GM19455 (cell line): ENCODE data around the gene NOM1.
"Not testable (repeated sequence)": the region's sequence is repeated elsewhere in the genome, so short reads cannot be mapped to it uniquely, and the experiment has no call there.

ENCODE experiments used
- ATAC-seq: cut with Tn5 transposase; IDR thresholded peaks from one replicate; pipeline ENCODE4 v1.9.1; 2021; ENCODE audit not compliant: unreplicated experiment

Gene NOM1, protein sequence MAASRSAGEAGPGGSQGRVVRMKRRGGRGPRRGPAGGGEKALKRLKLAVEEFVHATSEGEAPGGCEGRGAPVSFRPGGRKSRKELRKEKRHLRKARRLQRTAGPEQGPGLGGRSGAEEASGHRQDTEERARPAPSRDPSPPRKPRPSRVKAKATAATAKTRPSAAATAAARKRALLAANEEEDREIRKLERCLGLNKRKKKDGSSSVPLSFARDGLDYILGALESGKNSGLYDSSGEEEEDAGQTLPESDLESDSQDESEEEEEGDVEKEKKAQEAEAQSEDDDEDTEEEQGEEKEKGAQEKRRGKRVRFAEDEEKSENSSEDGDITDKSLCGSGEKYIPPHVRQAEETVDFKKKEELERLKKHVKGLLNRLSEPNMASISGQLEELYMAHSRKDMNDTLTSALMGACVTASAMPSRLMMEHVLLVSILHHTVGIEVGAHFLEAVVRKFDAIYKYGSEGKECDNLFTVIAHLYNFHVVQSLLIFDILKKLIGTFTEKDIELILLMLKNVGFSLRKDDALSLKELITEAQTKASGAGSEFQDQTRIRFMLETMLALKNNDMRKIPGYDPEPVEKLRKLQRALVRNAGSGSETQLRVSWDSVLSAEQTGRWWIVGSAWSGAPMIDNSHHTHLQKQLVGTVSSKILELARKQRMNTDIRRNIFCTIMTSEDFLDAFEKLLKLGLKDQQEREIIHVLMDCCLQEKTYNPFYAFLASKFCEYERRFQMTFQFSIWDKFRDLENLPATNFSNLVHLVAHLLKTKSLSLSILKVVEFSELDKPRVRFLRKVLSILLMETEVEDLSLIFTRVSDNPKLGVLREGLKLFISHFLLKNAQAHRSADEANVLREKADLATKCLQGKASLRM

GRCh38 chr7:156949541-156950380 is at the start of gene NOM1:
Gene NOM1 (plus strand): TSS chr7:156949712. CDS start chr7:156949738, 26 bp downstream.
- peak; percentile 92 for ATAC-seq

DNA sequence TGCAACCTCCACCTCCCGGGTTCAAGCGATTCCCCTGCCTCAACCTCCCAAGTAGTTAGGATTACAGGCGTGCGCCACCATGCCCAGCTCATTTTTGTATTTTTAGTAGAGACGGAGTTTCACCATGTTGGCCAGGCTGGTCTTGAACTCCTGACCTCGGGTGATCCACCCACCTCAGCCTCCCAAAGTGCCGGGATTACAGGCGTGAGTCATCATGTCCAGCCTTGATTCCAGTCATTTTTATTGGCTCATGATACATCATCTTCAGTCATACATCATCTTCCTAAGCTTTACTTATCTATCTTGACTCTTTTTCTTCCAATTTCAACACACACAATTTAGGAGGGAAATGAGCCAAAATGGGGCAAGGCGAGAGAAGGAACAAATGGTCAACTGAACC is 49.4 kb upstream of the NOM1 start:
- ATAC-seq = not testable (repeated sequence)

- ATAC-seq = no peak
These were observed 46.1 kb upstream of the NOM1 start for GRCh38 chr7:156903232-156903909.

- no peak for ATAC-seq
These were observed 43.3 kb upstream of the NOM1 start for GRCh38 chr7:156906200-156906649.

DNA sequence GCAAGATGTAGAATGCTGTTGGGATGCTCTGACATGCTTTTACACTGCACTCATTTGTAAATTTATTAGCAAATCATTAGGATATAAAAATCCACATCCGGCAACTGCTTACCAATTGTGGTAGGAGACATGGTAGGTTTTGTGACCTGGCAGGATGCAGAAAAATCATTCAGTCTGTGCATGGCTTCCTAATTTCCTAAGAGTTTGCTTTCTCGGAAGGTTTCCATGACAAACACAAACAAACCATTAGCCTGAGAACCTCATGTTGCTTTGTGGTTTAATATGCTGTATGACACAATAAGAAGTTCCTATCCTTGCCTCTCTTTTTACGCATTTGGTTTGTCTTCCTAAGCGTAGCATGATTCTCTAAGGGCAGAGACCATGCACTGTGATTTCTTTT is 41.9 kb upstream of the NOM1 start:
- no peak for ATAC-seq

DNA sequence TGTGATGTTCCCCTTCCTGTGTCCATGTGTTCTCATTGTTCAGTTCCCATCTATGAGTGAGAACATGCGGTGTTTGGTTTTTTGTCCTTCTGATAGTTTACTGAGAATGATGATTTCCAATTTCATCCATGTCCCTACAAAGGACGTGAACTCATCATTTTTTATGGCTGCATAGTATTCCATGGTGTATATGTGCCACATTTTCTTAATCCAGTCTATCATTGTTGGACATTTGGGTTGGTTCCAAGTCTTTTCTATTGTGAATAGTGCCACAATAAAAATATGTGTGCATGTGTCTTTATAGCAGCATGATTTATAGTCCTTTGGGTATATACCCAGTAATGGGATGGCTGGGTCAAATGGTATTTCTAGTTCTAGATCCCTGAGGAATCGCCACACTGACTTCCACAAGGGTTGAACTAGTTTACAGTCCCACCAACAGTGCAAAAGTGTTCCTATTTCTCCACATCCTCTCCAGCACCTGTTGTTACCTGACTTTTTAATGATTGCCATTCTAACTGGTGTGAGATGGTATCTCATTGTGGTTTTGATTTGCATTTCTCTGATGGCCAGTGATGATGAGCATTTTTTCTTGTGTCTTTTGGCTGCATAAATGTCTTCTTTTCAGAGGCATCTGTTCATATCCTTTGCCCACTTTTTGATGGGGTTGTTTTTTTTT is 39.8 kb upstream of the NOM1 start:
- not testable (repeated sequence) for ATAC-seq

GRCh38 chr7:156918635-156919034 is 30.9 kb upstream of the NOM1 start:
- no peak for ATAC-seq

- ATAC-seq = no peak
These were observed 30.3 kb upstream of the NOM1 start for GRCh38 chr7:156919132-156919713.

DNA sequence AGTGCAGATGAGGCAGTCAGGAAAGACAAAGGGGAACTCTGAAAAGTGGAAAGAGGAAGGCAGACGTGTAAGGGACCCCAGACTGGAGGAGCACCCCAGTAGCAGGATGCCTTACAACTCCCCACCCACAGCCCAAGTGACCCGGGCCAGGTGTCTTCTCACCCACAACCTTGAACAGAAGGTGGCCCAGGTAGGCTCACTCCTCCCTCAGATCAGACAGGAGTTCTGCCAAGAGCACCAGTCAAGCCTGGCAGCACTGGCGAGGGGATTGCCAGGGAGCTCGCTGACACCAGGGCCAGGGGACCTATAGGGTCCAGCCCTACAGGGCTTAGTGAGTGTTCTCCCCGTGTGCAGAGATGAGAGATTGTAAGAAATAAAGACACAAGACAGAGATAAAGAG is 29.4 kb upstream of the NOM1 start:
- ATAC-seq = no peak

DNA sequence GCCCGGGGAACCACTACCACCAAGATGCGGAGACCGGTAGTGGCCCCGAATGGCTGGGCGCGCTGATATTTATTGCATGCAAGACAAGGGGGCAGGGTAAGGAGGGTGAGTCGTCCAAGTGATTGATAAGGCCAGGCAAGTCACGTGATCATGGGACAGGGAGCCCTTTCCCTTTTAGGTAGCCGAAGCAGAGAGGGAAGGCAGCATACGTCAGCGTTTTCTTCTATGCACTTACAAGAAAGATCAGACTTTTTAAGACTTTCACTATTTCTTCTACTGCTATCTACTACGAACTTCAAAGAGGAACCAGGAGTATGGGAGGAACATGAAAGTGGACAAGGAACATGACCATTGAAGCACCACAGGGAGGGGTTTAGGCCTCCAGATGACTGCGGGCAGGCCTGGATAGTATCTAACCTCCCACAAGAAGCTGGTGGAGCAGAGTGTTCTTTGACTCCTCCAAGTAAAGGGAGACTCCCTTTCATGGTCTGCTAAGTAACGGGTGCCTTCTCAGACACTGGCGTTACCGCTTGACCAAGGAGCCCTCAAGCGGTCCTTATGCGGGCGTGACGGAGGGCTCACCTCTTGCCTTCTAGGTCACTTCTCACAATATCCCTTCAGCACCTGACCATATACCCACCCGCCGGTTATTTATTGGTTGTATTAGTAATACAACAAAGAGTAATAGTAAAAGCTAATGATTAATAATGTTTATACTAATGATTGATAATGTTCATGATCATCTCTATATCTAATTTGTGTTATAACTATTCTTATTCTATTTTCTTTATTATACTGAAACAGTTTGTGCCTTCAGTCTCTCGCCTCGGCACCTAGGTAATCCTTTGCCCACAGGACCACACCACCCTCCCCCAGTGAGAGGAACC is 28.8 kb upstream of the NOM1 start:
- not testable (repeated sequence) for ATAC-seq

DNA sequence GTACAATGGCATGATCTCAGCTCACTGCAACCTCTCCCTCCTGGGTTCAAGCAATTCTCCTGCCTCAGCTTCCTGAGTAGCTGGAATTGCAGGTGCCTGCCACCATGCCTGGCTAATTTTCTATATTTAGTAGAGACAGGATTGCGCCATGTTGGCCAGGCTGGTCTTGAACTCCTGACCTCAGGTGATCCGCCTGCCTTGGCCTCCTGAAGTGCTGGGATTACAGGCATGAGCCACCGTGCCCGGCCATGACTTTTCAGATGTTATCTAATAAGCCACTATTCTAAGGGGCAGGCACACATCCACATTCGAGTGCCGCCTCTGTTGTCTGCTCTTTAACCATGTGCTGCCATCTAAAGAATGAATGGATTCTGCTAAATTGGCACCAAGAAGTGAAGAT is 27.2 kb upstream of the NOM1 start:
- ATAC-seq = not testable (repeated sequence)

- ATAC-seq = not testable (repeated sequence)
These were observed 23.7 kb upstream of the NOM1 start for GRCh38 chr7:156925821-156926220.

DNA sequence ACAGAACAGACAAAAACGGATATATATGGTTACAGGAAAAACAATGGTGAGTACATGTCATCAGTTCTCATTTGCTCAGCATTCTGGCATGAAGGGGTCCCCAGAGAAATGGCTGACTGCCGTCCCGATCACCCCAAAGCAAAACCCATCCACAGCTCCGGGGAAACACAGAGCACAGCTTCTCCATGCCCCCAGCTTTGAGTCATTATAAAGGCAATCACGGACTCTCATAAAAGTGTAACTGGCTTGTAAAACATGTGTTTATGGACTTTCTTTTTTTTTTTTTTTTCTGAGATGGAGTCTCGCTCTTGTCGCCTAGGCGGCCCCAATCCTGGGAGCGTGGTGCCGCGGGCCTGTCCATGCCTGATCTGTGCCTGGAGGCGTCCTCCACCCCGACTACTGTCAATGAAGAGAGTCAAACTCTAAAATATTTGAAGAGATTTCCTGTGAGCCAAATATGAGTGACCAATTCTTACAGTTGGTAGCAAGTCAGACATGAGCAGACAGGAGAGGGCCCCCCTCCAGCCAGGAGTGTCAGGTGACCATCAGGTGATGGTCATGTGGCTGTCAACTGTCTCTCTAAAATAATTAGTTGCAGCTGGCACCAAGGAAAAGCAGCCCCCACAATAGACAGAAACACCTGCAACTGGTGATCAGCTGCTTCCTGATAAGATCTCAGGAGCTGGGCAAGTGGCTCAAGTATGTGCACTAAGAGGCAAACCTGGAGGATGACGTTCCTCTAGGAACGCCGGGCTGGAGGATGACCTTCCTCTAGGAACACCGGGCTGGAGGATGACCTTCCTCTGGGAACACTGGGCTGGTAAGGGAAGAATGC is 21.7 kb upstream of the NOM1 start:
- no peak for ATAC-seq

DNA sequence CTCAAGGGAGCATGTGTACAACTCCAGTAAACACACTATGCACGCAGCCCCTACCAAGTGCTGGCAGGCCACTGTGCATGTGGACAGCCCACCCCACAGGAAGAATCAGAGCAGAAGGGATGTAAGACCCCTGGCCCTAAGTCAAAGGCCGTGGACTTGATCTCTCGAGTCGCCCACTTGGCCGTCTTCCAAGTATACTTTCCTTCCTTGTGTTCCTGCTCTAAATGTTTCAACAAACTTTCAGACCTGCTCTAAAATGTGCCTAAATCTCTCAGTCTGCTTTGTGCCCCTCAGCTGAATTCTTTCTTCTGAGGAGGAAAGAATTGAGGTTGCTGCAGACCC is 21.1 kb upstream of the NOM1 start:
- ATAC-seq = no peak

DNA sequence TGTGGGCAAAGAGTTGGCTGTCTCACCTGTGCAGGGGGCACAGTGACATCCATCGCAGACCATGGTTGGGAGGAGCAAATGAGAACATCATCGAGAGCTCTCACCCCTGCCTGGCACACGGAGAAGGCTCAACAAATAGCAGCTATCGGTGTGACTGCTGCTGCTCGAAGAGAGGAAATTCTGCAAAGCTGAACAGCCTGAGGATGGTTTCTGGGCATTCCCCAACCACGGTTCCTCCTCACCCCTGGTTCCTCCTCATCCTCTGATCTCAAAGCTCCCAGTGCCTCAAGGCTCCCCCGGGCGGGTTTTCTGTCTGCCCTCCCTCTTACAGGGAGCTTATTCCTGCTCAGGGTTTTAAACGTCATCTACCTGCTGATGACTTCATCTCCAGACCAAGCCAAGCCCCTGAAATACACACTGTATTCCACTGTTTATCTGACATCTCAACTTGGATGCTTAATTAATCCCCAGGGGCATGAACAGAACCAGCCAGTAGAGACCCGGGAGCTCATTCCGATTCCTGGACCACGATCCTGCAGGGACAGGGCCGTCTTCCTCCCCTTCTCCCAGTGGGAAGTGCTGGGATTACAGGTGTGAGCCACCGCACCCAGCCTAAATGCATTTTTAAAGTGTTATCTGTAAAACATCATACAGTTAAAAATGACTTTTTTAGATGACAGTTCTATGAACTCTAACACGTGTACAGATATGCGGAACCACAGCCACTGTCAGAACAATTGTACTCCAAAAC is 19.5 kb upstream of the NOM1 start:
- ATAC-seq = no peak

DNA sequence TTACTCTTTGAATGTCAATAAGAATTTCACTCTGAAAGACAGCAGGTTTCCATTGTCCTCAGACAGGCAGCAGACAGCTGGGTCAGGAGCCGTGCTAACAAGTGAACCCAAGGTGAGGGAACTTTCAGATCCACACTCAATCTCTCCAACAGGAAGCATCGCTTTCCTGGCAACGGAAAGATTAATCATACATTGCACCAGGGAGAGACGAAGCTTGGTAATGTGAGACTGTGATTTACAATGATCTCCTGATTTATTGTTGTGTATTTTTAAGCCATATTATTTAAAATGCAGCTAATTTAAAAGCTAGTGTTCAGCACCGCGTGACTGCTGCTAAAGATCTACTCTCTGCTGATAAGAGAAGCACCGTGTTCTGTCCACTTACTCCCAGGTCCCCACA is 17.5 kb upstream of the NOM1 start:
- no peak for ATAC-seq

DNA sequence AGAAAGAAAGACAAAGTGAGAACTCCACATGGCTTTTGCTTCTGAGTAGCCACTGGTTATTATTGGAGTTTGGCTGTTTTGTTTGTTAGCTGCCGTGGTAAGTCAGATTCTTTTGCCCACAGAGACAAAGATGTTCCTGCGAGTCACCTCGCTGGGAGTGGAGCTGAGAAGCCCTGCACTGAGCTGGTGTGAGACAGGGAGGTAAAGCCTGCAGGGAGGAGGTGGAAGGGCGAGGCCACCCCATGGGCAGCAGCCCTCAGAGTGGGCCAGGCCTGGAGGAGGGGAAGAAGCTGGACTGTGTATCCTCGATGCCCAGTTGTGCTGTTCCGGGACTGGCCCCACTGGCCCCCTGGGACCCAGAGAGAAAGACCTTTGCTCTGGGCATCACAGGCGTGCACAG is 14.3 kb upstream of the NOM1 start:
- ATAC-seq = no peak
